HPDE6-E6E7 (cell line): ENCODE measurements around the gene R3HDM2.

Experiments used
- DNase-seq: peaks from one replicate; pipeline ENCODE4 v3.0.0; 2011; ENCODE audit warnings: missing footprints; ENCODE audit errors: extremely low spot score

Gene R3HDM2

DNA sequence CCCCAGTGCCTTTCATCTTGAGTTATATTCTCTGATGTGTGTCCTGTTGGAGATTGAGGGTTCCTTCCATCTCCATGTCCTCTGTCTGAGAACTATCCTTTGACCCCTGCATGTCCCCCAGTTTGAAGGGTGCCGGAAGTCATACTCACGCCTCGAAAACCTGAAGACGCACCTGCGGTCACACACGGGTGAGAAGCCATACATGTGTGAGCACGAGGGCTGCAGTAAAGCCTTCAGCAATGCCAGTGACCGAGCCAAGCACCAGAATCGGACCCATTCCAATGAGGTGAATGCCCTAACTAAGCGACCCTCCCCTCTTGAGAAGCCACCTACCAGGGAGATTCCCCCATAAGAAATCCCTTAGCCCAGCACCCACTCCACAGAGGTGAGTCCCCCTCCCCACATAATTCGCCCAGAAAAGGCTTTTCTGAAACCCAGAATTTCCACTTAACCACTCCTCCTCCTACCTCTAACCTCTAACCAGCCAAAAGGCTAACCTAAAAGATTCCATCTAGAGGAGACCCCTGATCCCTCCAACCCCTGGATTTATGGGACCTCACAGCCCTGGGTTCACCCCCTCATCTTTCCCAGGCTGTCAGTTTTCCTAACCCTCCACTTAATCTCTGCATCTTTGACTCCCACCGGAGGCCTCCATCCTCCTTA, 36.5 kb upstream of the R3HDM2 start:
- no peak for DNase-seq

GRCh38 chr12:57465747-57466505, 35.1 kb upstream of the R3HDM2 start:
- DNase-seq, result no peak

- no peak for DNase-seq
Observed at GRCh38 chr12:57465030-57465746, 34.3 kb upstream of the R3HDM2 start.

GRCh38 chr12:57464569-57464968, 33.7 kb upstream of the R3HDM2 start:
- DNase-seq, result no peak

GRCh38 chr12:57462912-57463253, 32.0 kb upstream of the R3HDM2 start:
- no peak for DNase-seq

GRCh38 chr12:57462251-57462911, 31.5 kb upstream of the R3HDM2 start:
- DNase-seq, result peak; percentile 95

DNA sequence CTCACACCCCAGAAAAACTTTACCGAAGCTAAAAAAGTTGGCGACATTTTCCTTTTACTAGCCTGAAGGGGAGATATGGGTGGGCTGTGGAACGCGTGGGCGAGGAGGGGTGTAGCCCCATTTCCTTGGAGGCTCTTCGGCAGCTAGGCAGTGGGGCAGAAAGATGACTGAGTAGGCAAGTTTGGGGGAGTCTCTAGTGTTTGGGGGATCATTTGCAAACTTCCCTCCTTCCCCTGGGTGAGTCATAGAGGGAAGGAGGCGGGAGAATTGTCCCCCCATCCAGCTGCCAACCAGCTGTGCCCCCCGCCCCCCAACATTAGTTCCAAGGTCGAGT, 31.0 kb upstream of the R3HDM2 start:
- DNase-seq, result no peak

GRCh38 chr12:57461276-57461916, 30.6 kb upstream of the R3HDM2 start:
- DNase-seq, result no peak

GRCh38 chr12:57460841-57461275, 30.0 kb upstream of the R3HDM2 start:
- DNase-seq, result no peak

- no peak for DNase-seq
Observed at GRCh38 chr12:57460468-57460784, 29.6 kb upstream of the R3HDM2 start.

GRCh38 chr12:57459750-57460467, 29.1 kb upstream of the R3HDM2 start, which contains the start of gene GLI1:
TSS of gene GLI1 (plus strand) at chr12:57459785. CDS start at chr12:57463692, 3,907 bp downstream.
- DNase-seq, result no peak

DNA sequence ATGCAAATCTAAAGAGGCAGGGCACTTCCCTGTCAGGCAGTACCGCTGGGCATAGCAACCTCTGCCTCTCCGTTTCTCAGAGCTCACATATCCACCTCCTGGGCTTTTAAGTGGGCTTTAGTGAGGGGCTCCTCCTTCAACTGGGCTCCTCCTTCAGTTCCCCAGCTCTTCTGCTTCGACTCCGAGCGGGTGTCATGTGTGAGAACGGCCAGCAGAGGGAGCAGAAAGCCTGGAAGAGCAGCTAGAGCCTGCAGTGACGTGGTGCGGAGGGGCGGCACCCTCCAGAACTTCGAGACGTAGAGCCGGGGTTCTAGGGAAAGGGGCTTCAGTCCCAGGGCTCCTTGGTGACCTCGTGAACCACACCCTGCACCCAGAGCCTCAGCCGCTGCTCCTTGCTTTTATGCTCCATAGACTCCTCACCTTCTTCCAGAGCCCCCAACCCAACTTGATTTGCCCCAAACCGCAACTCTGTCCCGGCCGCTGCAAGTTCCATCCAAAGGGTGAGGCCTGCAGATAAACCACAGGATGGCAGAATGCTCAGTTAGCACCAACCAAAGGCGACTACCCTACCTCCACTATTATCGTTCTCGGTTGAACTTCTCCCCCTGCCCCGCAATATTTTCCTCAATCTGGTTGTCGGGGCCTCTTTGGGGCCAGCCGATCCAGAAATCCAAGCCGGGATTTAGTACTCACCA, 28.4 kb upstream of the R3HDM2 start:
- peak; percentile 77 for DNase-seq

DNA sequence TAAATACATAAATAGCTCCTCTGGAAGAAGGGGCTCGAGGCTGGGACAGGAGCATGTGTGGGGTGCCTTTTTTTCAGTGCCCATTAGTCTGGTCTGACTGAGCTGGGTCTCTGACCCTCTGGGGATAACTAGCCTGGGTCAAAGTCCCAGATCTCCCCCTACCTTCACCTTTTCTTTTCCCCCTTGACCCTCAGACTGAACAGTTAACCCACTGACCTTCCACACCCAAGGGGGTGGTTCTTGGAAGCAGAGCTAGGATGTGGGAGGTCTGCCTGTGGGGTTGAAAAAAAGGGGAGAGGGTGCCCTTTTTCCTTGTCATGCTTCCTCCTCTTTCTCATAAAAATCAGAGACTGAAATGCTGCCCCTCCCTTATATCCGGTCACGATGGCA, 27.8 kb upstream of the R3HDM2 start:
- no peak for DNase-seq

DNA sequence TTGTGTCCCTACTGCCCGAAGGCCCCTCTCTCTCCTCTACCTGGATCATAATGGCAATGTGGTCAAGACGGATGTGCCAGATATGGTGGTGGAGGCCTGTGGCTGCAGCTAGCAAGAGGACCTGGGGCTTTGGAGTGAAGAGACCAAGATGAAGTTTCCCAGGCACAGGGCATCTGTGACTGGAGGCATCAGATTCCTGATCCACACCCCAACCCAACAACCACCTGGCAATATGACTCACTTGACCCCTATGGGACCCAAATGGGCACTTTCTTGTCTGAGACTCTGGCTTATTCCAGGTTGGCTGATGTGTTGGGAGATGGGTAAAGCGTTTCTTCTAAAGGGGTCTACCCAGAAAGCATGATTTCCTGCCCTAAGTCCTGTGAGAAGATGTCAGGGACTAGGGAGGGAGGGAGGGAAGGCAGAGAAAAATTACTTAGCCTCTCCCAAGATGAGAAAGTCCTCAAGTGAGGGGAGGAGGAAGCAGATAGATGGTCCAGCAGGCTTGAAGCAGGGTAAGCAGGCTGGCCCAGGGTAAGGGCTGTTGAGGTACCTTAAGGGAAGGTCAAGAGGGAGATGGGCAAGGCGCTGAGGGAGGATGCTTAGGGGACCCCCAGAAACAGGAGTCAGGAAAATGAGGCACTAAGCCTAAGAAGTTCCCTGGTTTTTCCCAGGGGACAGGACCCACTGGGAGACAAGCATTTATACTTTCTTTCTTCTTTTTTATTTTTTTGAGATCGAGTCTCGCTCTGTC, 26.1 kb upstream of the R3HDM2 start:
- DNase-seq, result no peak

GRCh38 chr12:57456145-57456700, 25.4 kb upstream of the R3HDM2 start:
- no peak for DNase-seq

GRCh38 chr12:57455374-57456144, 24.7 kb upstream of the R3HDM2 start:
- DNase-seq, result no peak

DNA sequence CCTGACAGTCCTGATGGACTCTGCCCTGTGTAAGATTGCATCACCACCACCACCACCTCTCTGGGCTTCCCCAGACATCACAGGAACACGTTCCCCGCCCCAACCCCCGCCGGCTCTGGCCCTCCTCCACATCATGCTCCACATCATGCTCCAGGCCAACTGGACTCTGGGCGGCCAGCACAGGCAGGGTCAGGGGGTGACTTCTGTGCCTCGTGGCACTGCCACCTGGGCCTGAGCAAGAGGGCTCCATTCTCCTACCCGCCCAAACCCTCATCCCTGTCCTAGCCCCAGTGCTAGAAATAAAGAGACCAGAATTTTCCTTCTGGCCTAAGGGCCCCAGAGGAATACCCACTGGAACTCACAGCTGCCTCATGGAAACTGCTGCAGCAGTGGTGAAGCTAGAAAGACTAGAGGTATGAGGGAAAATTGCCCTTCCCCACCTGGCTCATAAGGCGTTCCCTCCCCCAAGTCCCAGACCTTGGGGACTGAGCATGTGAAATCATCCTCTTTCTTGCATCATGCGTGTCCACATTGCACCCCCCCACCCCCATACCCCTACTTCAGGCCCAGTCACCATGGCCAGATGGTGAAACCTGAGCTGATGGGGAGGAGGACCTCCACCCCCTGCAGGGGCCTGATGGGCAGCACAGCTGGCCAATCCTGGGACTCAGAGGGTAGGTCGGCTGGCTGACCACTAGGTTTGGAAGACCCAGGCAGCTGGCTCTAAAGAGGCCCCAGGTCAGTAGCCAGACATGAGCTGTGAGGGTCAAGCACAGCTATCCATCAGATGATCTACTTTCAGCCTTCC, 23.9 kb upstream of the R3HDM2 start, which contains the start of gene INHBE:
Gene INHBE, plus strand, starts transcription at position 742 of the 808 bp plus-strand sequence. CDS start 230 bp downstream, outside the sequence.
- no peak for DNase-seq

DNA sequence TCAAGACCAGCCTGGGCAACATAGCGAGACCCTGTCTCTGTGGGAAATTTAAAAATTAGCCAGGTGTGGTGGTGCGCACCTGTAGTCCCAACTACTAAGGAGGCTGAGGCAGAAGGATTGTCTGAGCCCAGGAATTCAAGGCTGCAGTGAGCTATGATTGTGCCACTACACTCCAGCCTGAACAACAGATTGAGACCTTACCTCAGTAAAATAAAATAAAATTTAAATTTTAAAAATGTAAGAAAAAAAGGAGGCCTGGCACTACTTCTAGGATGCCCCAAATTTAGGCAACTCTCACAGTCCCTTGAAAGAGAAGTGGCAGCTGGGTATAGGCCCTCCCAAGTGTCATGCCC, 23.3 kb upstream of the R3HDM2 start:
- no peak for DNase-seq
